Heart right ventricle (tissue), 16 donors: ENCODE results near the gene CNEP1R1. TPM values are rescaled to one million over a fixed set of nuclear protein-coding genes. Genes with fewer than 3 reads are reported as not detected.

Source experiments
- ATAC-seq, 8 donors: fragments of 200-7000 bp; cut with Tn5 transposase; one replicate each; pipeline ENCODE4 v1.9.1; 2020; ENCODE audit warnings: mild to moderate bottlenecking in 8 of 8, moderate library complexity in 8 of 8, moderate number of reproducible peaks in 1 of 8
- DNase-seq, 2 donors: peaks; one replicate each; pipeline ENCODE4 v3.0.0-alpha.2; 2020
- H3K27ac ChIP-seq, 10 donors: fragments of 200-600 bp; sonication (generic) in 2 of 10; one replicate each; pipeline versions ENCODE4 v1.5.0 to v1.8.0; 2020 to 2022; ENCODE audit warnings: mild to moderate bottlenecking in 3 of 10
- H3K27me3 ChIP-seq, 7 donors: fragments of 200-600 bp; one replicate each; pipeline ENCODE4 v1.8.0; 2021 to 2022; ENCODE audit warnings: mild to moderate bottlenecking in 2 of 7
- H3K36me3 ChIP-seq, 9 donors: fragments of 200-600 bp; sonication (generic) in 1 of 9; one replicate each; pipeline versions ENCODE4 v1.5.0 to v1.8.0; 2020 to 2022; ENCODE audit warnings: mild to moderate bottlenecking in 2 of 9
- H3K4me1 ChIP-seq, 9 donors: fragments of 200-600 bp; sonication (generic) in 1 of 9; one replicate each; pipeline versions ENCODE4 v1.5.0 to v1.8.0; 2020 to 2022; ENCODE audit warnings: mild to moderate bottlenecking in 4 of 9
- H3K4me3 ChIP-seq, 10 donors: fragments of 200-600 bp; sonication (generic) in 2 of 10; one replicate each; pipeline versions ENCODE4 v1.5.0 to v1.8.0; 2020 to 2022; ENCODE audit warnings: mild to moderate bottlenecking in 7 of 10, moderate library complexity in 2 of 10
- H3K9me3 ChIP-seq, 11 donors: fragments of 200-600 bp in 10 of 11; sonication (generic) in 2 of 11; one replicate each; pipeline versions ENCODE4 v1.5.0 to v1.8.0; 2013 to 2022; ENCODE audit warnings: mild to moderate bottlenecking in 2 of 11, control low read depth in 1 of 11, moderate library complexity in 1 of 11
- CTCF ChIP-seq, 9 donors: fragments of 200-600 bp; sonication (generic) in 2 of 9; IDR thresholded peaks; one replicate each; pipeline versions ENCODE4 v1.5.0 to v1.8.0; 2021 to 2022; ENCODE audit warnings: antibody characterized with exemption in 9 of 9, mild to moderate bottlenecking in 5 of 9, moderate library complexity in 1 of 9
- WGBS, 2 donors: extraction: QIAGEN DNeasy Blood & Tissue Kit; methylation state at CpG; one replicate each; pipeline ENCODE4 v1.1.7; 2013; ENCODE audit warnings: inconsistent platforms in 1 of 2; 5-methylcytosine and 5-hydroxymethylcytosine counted together
- intact Hi-C, 10 donors: fragments of 100-400 bp; cut with DNase I; formaldehyde crosslinking; loops; one replicate each; pipeline versions ENCODE4 v1.11.1 to v1.14.2; 2022
- polyA plus RNA-seq, 2 donors: library from polyadenylated mRNA; stranded (reverse); fragments of 200-250 nt; gene quantifications; one replicate each; pipeline ENCODE4 v1.2.3, GENCODE V29; 2013
- total RNA-seq, 10 donors: library from RNA; stranded (reverse); fragmentation: NEBNext Ultra II Directional in 3 of 10; extraction: Animal tissue kit (Norgen Biotek cat#: 25700) in 3 of 10; gene quantifications; one replicate each; pipeline versions ENCODE4 v1.2.1 to v1.2.4, GENCODE V29; 2021 to 2023
- donor health status: Arrhythmogenic right ventricular cardiomyopathy.
- donor health status: ischemic (EF 13 %, LVEDD 7.1; RV severe dilation, severe dysfunction).
- donor health status: healthy with polysubstance abuse.
- donor health status: DM: no; HTN: yes; CAD: no.
- donor health status: DM: no; HTN: no; CAD: no.
- donor health status: ischemic (EF 25% LVEDD 6.9; RV normal size, moderate dysfunction).
- donor health status: ischemic (EF 25% LVEDD 5.7; RV mildly dilated, moderate dysfunction).
- donor health status: healthy.
- donor health status: DM: yes; HTN: yes; CAD: no.
- donor health status: Ischemic cardiomyopathy.
- donor health status: ischemic (EF 35%, LVEDD 5.7; RV mildly dilated, moderate dysfunction).
- donor health status: nonischemic (EF 11% LVEDD 7.7; RV severe dilation, severe dysfunction).
- donor health status: DM: yes; HTN: yes; CAD: no.
- donor health status: PGD.
- donor health status: ischemic (EF 29% LVEDD 5.4; RV normal size, mild dysfunction).
- donor health status: nonischemic (EF 23%, LVEDD 6.1; RV moderate dilation, normal function).

CNEP1R1 gene
- total and polyA plus RNA-seq, 12 donors: 9.7 to 22.4 (median 17.6) TPM

GRCh38 chr16:50006964-50007363 is 18.1 kb upstream of the CNEP1R1 start:
- no peaks in the 10 kb centered on the region for H3K36me3 ChIP-seq
- H3K27ac ChIP-seq: no peak overlapping the region
- 82 to 85% methylated on average over 2 of the region's 2 CpGs for WGBS, 2 donors
- peaks cover 0 to 5% (median 0%) of the 10 kb centered on the region in 7 donors for H3K27me3 ChIP-seq
- DNase-seq (no peak), ATAC-seq (no peak)
- H3K9me3 ChIP-seq: peaks cover 0 to 5% (median 0%) of the 10 kb centered on the region in 11 donors
- intact Hi-C loops: no loop called here
- no peak for TF ChIP-seq CTCF (IDR thresholded peaks at IDR 0.05)
- no peaks in the 10 kb centered on the region for H3K4me1 ChIP-seq
- H3K4me3 ChIP-seq: no peak overlapping the region

GRCh38 chr16:50007744-50008143 is 17.3 kb upstream of the CNEP1R1 start:
- Histone ChIP-seq H3K27ac (no peak overlapping the region), H3K36me3 (no peaks in the 10 kb centered on the region), H3K4me1 (no peaks in the 10 kb centered on the region), H3K27me3 (peaks cover 0 to 5% (median 0%) of the 10 kb centered on the region in 7 donors), H3K9me3 (peaks cover 0 to 5% (median 0%) of the 10 kb centered on the region in 11 donors), H3K4me3 (no peak overlapping the region)
- ATAC-seq: no peak
- intact Hi-C loops: no loop called here
- 97 to 98% methylated on average over 1 of the region's 1 CpG for WGBS, 2 donors
- no peak for DNase-seq
- no peak for TF ChIP-seq CTCF (IDR thresholded peaks at IDR 0.05)

GRCh38 chr16:50010212-50010611 is 14.8 kb upstream of the CNEP1R1 start:
- WGBS, 2 donors: 81 to 85% methylated on average over 2 of the region's 2 CpGs
- no peak overlapping the region for H3K4me3 ChIP-seq

GRCh38 chr16:50011707-50012106 is 13.3 kb upstream of the CNEP1R1 start:
- ATAC-seq (peak in 1 of 8 donors; percentile 37), DNase-seq (no peak)
- Histone ChIP-seq H3K9me3 (peaks cover 0 to 5% (median 0%) of the 10 kb centered on the region in 11 donors), H3K4me3 (no peak overlapping the region), H3K36me3 (no peaks in the 10 kb centered on the region), H3K27me3 (no peaks in the 10 kb centered on the region), H3K27ac (no peak overlapping the region), H3K4me1 (no peaks in the 10 kb centered on the region)
- WGBS, 2 donors: 69 to 71% methylated on average over 3 of the region's 3 CpGs
- intact Hi-C loops: no loop called here
- no peak for TF ChIP-seq CTCF (IDR thresholded peaks at IDR 0.05)

More at GRCh38 chr16:50010212-50010611, 14.8 kb upstream of the CNEP1R1 start:
- no peak overlapping the region for H3K27ac ChIP-seq
- H3K4me1 ChIP-seq: no peaks in the 10 kb centered on the region
- H3K9me3 ChIP-seq: peaks cover 0 to 5% (median 0%) of the 10 kb centered on the region in 11 donors
- no peaks in the 10 kb centered on the region for H3K36me3 ChIP-seq
- intact Hi-C loops: no loop called here
- peaks cover 0 to 5% (median 0%) of the 10 kb centered on the region in 7 donors for H3K27me3 ChIP-seq
- ATAC-seq: no peak
- no peak for TF ChIP-seq CTCF (IDR thresholded peaks at IDR 0.05)
- DNase-seq: no peak
